Thoracic aorta (tissue), 2 donors: ENCODE measurements around the gene NIPBL. TPM values are rescaled to one million over a fixed set of nuclear protein-coding genes. Genes with fewer than 3 reads are reported as not detected.

ENCODE experiments used
- ATAC-seq: fragments of 150-250 bp; one replicate; pipeline ENCODE4 v1.8.0; 2017; ENCODE audit warnings: low read depth; ENCODE audit not compliant: insufficient number of reproducible peaks, low FRiP score
- DNase-seq: peaks from one replicate; pipeline ENCODE4 v3.0.0-alpha.2; 2020; ENCODE audit warnings: low spot score
- H3K27ac ChIP-seq, 2 donors: fragments of 200-600 bp; sonication (generic); 1 replicate in 1 of 2; 2 replicates in 1 of 2; pipeline ENCODE4 v1.5.1; 2016; ENCODE audit warnings: mild to moderate bottlenecking in 2 of 2, moderate library complexity in 2 of 2
- H3K27me3 ChIP-seq: fragments of 200-600 bp; sonication (generic); replicated peaks from 2 replicates; pipeline ENCODE4 v1.6.0; 2016; ENCODE audit warnings: mild to moderate bottlenecking; ENCODE audit not compliant: insufficient read depth
- H3K36me3 ChIP-seq: fragments of 200-600 bp; sonication (generic); one replicate; pipeline ENCODE4 v1.5.1; 2016
- H3K4me1 ChIP-seq, 2 donors: fragments of 200-600 bp; sonication (generic); 1 replicate in 1 of 2; 2 replicates in 1 of 2; pipeline versions ENCODE4 v1.5.1 to v1.6.0; 2016; ENCODE audit warnings: low read depth in 2 of 2, mild to moderate bottlenecking in 1 of 2; ENCODE audit not compliant: control insufficient read depth in 1 of 2
- H3K4me3 ChIP-seq: fragments of 200-600 bp; sonication (generic); 2 replicates; pipeline ENCODE4 v1.5.1; 2016; ENCODE audit warnings: mild to moderate bottlenecking
- H3K9me3 ChIP-seq: fragments of 200-600 bp; sonication (generic); 2 replicates; pipeline ENCODE4 v1.5.1; 2016
- total RNA-seq, 2 donors: library from RNA; depleted of rRNA; stranded (reverse); fragments of >200 nt; gene quantifications; one replicate each; pipeline versions ENCODE4 v1.1.0 to v1.2.3, GENCODE V29; 2016
- TF ChIP-seq, protein P1 (sequence below): fragments of 200-600 bp; sonication (generic); IDR thresholded peaks from one replicate; pipeline ENCODE4 v1.5.1; 2019; ENCODE audit warnings: antibody characterized with exemption

NIPBL gene
- total RNA-seq, 2 donors from 2014 or later: 38.6 to 50.8 TPM

DNA sequence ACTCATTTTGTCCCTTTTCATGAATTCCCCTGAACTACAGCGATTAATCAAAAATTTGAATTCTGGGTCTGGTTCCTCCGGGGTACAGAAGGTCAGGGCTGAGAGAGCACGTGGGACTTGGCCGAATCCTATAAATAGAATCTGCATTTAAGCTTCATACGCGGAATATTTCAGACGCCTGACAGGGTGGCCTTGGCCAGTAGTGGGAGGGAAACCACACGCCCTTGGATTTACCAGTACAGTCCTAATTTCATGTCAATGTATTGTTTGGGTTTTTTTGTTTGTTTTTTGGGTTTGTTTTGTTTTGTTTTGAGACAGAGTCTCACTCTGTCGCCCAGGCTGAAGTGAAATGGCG, 21.5 kb upstream of the NIPBL start:
- ATAC-seq (no peak), DNase-seq (no peak)
- H3K36me3 ChIP-seq: no peaks in the 10 kb centered on the region
- H3K4me1 ChIP-seq: no peaks in the 10 kb centered on the region
- no peak overlapping the region for H3K4me3 ChIP-seq
- no peaks in the 10 kb centered on the region for H3K27me3 ChIP-seq
- H3K9me3 ChIP-seq: no peaks in the 10 kb centered on the region
- H3K27ac ChIP-seq: no peak overlapping the region
- TF ChIP-seq, protein P1, sequence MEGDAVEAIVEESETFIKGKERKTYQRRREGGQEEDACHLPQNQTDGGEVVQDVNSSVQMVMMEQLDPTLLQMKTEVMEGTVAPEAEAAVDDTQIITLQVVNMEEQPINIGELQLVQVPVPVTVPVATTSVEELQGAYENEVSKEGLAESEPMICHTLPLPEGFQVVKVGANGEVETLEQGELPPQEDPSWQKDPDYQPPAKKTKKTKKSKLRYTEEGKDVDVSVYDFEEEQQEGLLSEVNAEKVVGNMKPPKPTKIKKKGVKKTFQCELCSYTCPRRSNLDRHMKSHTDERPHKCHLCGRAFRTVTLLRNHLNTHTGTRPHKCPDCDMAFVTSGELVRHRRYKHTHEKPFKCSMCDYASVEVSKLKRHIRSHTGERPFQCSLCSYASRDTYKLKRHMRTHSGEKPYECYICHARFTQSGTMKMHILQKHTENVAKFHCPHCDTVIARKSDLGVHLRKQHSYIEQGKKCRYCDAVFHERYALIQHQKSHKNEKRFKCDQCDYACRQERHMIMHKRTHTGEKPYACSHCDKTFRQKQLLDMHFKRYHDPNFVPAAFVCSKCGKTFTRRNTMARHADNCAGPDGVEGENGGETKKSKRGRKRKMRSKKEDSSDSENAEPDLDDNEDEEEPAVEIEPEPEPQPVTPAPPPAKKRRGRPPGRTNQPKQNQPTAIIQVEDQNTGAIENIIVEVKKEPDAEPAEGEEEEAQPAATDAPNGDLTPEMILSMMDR: no peak

DNA sequence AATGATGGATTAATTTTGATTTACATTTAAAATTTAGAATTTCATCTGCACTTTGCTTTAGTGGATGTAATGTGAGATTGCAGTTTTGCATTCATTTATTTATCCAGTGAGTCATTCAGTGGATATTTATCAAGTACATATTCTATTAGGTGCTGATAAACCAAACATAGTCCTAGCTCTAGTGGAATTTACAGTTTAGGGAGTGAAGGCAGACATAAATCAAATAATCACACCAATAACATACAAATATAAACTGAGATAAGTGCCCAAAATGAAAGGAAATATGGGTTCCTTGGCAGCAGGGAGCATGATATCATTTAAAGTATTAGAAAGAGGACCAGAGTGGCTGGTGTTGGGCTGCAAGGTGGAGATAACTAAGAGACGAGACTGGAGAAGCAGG, 14.7 kb upstream of the NIPBL start:
- H3K36me3 ChIP-seq: no peaks in the 10 kb centered on the region

DNA sequence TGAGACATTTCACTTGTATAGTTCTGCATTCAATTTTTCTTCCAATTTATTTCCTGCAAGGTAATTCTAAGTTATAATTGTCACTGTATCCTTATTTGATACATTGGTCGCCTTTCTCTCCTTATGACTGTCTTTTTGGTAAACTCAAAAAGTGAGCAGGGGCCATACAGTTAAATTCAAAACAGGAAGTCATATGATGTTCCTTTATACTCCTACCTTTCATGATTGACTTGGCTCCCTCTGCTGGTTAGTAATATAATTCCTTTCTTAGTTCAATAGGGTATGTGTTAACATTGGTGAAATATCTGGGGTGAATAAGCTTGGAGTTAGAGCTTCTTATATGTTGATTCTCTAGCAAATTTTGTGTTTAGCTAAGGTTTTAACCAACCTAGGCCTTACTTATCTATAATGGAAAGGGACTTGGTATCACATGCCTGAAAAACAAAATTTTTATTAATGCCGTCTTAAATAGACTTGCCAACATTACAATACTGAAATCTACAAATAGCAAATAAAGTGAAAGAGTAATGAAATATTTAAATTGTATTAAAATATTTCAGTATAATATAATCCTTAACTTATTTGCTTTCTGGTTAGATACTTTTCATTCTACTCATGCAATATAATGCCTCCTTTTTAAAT, 6.0 kb upstream of the NIPBL start:
- ATAC-seq: peak; percentile 79
- no peak overlapping the region for H3K4me3 ChIP-seq
- TF ChIP-seq, protein P1: peak; percentile 56

More for the DNA sequence above, 14.7 kb upstream of the NIPBL start:
- TF ChIP-seq, protein P1: no peak
- DNase-seq (no peak), ATAC-seq (no peak)
- no peaks in the 10 kb centered on the region for H3K27me3 ChIP-seq
- H3K4me1 ChIP-seq: no peaks in the 10 kb centered on the region
- no peak overlapping the region for H3K4me3 ChIP-seq
- no peaks in the 10 kb centered on the region for H3K9me3 ChIP-seq
- no peak overlapping the region for H3K27ac ChIP-seq

DNA sequence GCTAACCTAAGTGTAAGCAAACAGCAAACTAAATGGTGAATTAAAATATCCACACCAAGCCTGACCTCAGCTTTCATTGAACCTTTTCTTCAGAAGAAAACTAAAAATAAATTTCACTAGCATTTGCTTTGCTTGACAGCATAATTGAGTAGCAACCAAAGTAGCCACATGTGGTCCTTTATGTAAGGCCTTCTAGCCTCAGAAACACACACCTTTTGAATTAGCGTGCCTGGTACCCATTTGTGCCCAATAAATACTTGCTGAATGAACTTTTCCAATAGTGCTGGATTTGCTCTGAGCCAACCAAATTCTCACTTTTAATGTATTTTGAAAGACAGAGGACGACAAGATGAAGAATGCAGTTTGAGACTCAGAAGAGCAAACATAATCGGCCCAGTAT, 2.1 kb upstream of the NIPBL start:
- Histone ChIP-seq H3K36me3 (no peaks in the 10 kb centered on the region), H3K9me3 (no peaks in the 10 kb centered on the region), H3K4me1 (peaks cover 16 to 28% of the 10 kb centered on the region in 2 donors), H3K27me3 (no peaks in the 10 kb centered on the region), H3K4me3 (peak overlapping the region; percentile 95), H3K27ac (peak overlapping the region in 1 of 2 donors; percentile 97)
- ATAC-seq: no peak
- DNase-seq: no peak
- TF ChIP-seq, protein P1: no peak

More for the DNA sequence above, 6.0 kb upstream of the NIPBL start:
- Histone ChIP-seq H3K9me3 (no peaks in the 10 kb centered on the region), H3K36me3 (no peaks in the 10 kb centered on the region), H3K4me1 (peaks cover 15 to 26% of the 10 kb centered on the region in 2 donors), H3K27me3 (no peaks in the 10 kb centered on the region), H3K27ac (no peak overlapping the region)
- no peak for DNase-seq

DNA sequence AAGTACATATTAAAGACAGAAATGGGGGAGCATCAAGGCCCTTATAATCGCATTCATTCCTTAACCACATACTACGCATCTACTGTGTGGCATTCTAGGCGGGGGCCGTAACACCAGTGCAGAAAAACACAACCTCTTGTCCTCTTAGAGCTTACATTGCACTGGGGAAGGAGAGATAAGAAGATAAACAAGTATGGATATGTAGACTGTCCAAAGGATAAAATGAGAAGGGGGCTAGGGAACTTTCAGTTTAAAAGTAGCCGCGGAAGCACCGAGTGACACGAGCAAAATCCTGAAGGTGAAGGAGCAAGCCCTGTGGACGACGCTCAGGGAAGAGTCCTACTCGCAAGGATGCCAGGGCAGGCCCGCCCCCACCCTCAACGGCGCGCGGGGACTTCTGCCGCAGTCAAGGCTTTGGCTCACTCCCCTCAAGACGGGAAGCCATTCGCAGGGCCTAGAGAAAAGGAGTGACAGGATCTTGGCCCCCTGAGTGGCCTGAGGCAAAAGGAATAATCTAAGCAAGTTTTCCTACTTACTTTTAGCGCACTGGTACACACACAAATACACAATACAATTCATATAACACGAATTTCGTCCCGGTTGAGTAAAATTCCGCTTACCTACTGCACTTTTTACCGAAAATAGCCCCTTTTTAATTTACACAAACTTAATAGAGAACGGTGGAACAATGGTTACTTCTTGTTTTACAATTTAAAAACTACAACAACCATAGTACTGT, 1.3 kb upstream of the NIPBL start:
- ATAC-seq (no peak), DNase-seq (no peak)
- H3K4me1 ChIP-seq: peaks cover 22 to 36% of the 10 kb centered on the region in 2 donors

More for the DNA sequence above, 1.3 kb upstream of the NIPBL start:
- TF ChIP-seq, protein P1: no peak
- H3K27ac ChIP-seq: peak overlapping the region; percentile 97
- H3K9me3 ChIP-seq: no peaks in the 10 kb centered on the region
- H3K27me3 ChIP-seq: no peaks in the 10 kb centered on the region
- no peaks in the 10 kb centered on the region for H3K36me3 ChIP-seq
- peak overlapping the region; percentile 95 for H3K4me3 ChIP-seq
